Mammary epithelial cell (primary cell): ENCODE data around the gene TMEM132C.

Experiments used
- EZH2 ChIP-seq: IDR thresholded peaks from 2 replicates; pipeline ENCODE4 v1.6.1; 2012; ENCODE audit warnings: low read length, inconsistent platforms, borderline replicate concordance
- TF ChIP-seq, protein P1 (sequence below), 2 donors: IDR thresholded peaks in 1 of 2; conservative IDR thresholded peaks in 1 of 2; 2 replicates each; pipeline ENCODE4 v1.5.1; 2011 to 2012; ENCODE audit warnings: inconsistent platforms in 2 of 2, low read length in 2 of 2, mild to moderate bottlenecking in 2 of 2, control low read depth in 1 of 2, low read depth in 1 of 2; ENCODE audit not compliant: insufficient read depth in 1 of 2; ENCODE audit errors: extremely low read depth in 1 of 2

DNA sequence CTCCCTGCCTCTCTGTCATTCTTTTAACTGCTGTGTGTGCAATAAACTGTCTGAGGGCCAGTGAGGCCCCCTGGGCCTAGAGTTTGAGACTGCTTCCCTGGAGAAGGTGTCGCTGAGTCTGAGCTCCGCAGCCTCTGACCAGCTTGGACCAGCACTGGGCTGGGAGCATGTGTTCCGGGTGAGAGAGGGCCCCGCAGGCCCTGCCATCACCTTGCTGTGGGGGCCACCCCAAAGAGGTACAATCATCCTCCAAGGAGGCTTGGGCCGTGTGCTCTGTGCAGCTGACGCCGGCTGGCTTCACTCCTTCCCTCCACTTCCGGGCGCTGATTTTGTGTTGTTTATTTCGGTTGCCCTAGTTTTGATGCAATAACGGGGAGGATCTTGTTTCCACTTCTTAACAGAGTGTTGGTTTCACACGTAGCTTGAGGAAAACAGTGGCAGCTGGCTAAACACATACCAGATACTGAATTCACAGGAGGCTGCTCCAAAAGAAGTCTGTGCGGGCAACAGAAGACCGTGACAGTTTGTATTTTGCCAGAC, 121.6 kb downstream of the TMEM132C start:
- TF ChIP-seq, protein P1, sequence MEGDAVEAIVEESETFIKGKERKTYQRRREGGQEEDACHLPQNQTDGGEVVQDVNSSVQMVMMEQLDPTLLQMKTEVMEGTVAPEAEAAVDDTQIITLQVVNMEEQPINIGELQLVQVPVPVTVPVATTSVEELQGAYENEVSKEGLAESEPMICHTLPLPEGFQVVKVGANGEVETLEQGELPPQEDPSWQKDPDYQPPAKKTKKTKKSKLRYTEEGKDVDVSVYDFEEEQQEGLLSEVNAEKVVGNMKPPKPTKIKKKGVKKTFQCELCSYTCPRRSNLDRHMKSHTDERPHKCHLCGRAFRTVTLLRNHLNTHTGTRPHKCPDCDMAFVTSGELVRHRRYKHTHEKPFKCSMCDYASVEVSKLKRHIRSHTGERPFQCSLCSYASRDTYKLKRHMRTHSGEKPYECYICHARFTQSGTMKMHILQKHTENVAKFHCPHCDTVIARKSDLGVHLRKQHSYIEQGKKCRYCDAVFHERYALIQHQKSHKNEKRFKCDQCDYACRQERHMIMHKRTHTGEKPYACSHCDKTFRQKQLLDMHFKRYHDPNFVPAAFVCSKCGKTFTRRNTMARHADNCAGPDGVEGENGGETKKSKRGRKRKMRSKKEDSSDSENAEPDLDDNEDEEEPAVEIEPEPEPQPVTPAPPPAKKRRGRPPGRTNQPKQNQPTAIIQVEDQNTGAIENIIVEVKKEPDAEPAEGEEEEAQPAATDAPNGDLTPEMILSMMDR (conservative IDR thresholded peaks at IDR 0.05 in 1 of 2, IDR thresholded peaks at IDR 0.05 in 1 of 2; ENCODE audit: extremely low read depth in 1 of 2, insufficient read depth in 1 of 2, low read depth in 1 of 2, low read length in 2 of 2), result no peak
- TF ChIP-seq EZH2, result no peak
